GM10248 (cell line): ENCODE data around the gene ANO7.
A peak's percentile ranks its signal among the peaks of the same experiment; 100 is the strongest.

Experiments
- CTCF ChIA-PET: fragments of 300-600 bp; sonication (Branson Sonifier 250); formaldehyde crosslinking; extraction: SDS; loops from one replicate; lab custom pipeline; 2021; ENCODE audit warnings: antibody characterized with exemption; lab: Yijun Ruan, JAX
- POLR2A ChIA-PET: fragments of 350-650 bp; sonication (Branson Sonifier 250); formaldehyde crosslinking; extraction: SDS; loops from one replicate; lab custom pipeline; 2020; ENCODE audit warnings: antibody characterized with exemption; lab: Yijun Ruan, JAX
- DNase-seq: peaks from one replicate; pipeline ENCODE4 v3.0.0; 2012; ENCODE audit errors: extremely low spot score
- TF ChIP-seq, protein P1 (sequence below): IDR thresholded peaks from 2 replicates; pipeline ENCODE4 v1.5.1; 2012; ENCODE audit warnings: mild to moderate bottlenecking, low read depth; ENCODE audit errors: extremely low read depth, missing control alignments, control extremely low read depth

Gene ANO7

DNA sequence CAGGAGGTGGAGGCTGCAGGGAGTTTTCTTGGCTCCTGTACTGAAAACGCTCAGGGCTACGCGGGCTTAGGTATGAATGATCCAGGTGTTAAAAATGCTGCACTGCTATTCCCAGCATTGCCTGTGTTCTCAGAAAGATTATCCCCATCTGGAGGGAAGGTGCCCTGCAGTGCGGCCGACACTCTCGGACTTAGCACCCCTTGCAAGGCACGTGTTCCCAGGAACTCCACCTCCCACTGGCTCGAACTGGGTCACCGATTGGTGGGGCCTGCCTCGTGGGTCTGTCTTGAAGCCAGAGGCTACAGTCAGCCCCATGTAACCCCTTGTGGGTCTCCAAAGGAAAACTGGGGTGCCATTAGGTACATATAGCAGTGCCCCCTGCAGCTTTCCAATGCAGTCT, 25.7 kb downstream of the ANO7 start:
- POLR2A ChIA-PET: no interaction called here
- no peak for DNase-seq
- CTCF ChIA-PET: interaction anchor here (1.0 kb wide), 1 partner anchor 136 kb away, joined by 3 read pairs; no protein-coding TSS in a partner anchor
- TF ChIP-seq, protein P1, sequence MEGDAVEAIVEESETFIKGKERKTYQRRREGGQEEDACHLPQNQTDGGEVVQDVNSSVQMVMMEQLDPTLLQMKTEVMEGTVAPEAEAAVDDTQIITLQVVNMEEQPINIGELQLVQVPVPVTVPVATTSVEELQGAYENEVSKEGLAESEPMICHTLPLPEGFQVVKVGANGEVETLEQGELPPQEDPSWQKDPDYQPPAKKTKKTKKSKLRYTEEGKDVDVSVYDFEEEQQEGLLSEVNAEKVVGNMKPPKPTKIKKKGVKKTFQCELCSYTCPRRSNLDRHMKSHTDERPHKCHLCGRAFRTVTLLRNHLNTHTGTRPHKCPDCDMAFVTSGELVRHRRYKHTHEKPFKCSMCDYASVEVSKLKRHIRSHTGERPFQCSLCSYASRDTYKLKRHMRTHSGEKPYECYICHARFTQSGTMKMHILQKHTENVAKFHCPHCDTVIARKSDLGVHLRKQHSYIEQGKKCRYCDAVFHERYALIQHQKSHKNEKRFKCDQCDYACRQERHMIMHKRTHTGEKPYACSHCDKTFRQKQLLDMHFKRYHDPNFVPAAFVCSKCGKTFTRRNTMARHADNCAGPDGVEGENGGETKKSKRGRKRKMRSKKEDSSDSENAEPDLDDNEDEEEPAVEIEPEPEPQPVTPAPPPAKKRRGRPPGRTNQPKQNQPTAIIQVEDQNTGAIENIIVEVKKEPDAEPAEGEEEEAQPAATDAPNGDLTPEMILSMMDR: no peak

DNA sequence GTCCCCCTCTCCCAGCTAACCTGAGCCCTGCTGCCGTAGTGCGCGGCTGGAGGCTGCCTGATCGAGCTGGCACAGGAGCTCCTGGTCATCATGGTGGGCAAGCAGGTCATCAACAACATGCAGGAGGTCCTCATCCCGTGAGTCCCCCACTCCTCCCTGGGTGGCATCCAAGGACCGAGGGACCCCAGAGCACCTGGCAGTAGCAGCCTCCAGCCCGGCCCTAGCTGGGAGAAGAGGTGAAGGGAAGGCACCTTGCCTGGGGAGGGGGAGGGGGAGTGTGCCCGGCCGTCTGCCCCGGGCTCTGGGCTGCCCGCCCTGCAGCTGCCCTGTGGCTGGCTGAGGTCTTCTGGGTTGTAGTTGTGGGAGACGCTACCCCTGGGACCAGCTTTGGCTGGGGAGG, 26.3 kb downstream of the ANO7 start:
- DNase-seq: no peak
- ChIA-PET CTCF (interaction anchor here (0.7 to 1.0 kb wide), 2 partner anchors 136 to 363 kb away, joined by 3 read pairs; no protein-coding TSS in a partner anchor), POLR2A (no interaction called here)
- TF ChIP-seq, protein P1: no peak

DNA sequence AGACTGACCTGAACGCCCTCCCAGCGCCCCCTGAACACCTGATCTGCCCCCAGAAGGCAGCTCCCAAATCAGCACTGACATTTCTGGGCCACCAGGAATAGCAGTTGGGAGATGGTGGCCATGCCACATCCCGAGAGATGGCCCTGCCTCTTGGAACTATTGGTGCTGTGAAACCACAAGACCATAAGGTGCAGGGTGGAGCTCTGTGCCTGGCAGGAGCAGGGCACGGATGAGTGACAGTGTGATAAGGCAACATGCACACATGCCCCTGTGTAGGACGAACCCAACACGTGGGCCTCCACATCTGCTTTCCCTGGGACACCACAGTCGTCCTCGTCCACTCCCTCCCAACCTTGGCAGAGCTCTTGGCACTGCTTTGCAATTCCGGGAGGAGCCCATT, 26.9 kb downstream of the ANO7 start:
- POLR2A ChIA-PET: no interaction called here
- TF ChIP-seq, protein P1: no peak
- CTCF ChIA-PET: interaction anchor here (0.7 to 1.8 kb wide), 4 partner anchors 17 to 364 kb away, joined by 3 to 7 read pairs (median 3); no protein-coding TSS in a partner anchor
- no peak for DNase-seq

DNA sequence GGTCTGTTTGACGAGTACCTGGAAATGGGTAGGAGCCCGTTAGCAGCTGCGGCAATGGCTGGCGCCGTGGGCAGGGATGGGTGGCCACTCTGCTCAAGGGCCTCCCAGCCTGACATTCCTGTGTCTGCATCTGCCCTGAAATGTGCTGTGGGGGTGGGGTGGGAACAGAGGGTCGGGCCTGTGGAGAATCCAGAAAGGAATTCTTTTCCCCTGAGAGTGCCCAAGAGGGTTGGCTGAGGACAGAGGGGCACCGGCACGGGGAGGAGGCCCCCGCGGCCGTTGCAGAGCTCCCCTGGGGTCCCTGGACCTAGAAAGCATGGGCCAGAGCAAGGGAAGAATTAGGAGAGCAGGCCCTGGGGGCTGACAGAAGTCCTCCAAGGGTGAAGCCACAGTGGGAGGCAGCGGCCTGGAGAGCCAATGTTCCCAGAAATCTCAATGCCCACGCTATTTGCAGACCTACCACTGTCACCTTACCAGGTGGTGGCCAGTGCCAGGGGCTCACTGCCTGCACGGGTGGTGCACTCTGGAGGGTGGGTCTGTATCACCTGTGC, 27.8 kb downstream of the ANO7 start:
- ChIA-PET CTCF (interaction anchor here (1.6 to 1.8 kb wide), 3 partner anchors 9 to 138 kb away, joined by 3 to 7 read pairs (median 5); no protein-coding TSS in a partner anchor), POLR2A (no interaction called here)
- TF ChIP-seq, protein P1: no peak
- no peak for DNase-seq

DNA sequence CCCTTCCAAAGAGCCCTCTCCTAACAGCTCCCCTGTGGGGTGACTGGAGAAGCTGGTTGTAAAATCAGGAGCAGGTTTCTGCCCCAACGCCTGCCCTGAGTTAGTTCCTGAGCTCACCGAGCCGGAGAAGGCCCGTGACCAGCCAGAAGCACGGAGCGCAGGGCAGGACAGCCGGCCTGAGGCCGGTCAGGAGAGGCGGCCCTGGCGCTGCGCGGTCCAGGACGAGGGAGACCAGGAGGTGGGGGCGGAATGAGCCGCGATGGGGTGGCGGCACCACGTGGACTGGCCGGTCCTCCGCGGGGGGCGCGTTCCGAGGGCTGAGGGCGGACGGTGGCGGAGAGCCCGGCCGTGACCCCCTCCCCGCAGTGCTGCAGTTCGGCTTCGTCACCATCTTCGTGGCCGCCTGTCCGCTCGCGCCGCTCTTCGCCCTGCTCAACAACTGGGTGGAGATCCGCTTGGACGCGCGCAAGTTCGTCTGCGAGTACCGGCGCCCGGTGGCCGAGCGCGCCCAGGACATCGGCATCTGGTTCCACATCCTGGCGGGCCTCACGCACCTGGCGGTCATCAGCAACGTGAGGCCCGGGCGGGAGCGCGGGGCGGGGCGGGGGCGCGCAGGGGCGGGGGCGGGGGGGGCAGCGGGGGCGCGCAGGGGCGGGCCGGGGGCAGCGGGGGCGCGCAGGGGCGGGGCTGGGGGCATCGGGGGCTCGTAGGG, 29.0 kb downstream of the ANO7 start:
- DNase-seq: peak; percentile 88
- TF ChIP-seq, protein P1: no peak
- CTCF ChIA-PET: interaction anchor here (1.6 to 1.8 kb wide), 3 partner anchors 10 to 139 kb away, joined by 3 to 7 read pairs (median 5); no protein-coding TSS in a partner anchor
- POLR2A ChIA-PET: no interaction called here

DNA sequence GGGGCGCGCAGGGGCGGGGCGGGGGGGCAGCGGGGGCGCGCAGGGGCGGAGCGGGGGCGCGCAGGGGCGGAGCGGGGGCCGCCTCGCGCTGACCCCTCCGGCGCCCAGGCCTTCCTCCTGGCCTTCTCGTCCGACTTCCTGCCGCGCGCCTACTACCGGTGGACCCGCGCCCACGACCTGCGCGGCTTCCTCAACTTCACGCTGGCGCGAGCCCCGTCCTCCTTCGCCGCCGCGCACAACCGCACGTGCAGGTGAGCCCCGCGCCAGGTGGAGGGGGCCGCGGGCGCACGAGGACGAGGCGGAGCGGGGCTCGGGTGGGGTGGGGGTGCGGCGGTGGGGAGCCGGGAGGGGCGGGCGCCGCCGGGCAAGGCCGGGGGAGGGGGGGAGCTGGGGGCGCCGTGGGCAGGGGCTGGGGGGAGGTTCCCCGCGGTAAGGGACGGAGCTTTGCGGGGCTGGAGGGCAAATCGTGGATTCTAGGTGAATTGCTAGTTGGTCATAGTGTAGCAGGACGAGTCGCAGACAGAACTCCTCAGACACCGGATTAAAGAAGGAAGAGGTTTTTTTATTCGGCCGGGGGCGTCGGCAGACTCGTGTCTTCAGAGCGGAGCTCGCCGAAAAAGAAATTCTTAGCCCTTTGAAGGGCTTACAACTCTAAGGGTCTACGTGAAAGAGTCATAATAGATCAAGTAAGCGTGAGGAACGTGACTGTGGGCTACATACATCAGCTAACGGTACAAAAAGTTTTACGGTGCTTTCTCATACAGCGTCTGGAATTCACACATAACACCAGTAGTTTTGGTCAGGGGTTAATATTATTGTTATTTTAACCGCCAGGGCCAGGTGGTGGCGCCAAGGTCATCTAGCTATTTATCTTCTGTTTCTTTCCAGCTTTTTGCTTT, 29.9 kb downstream of the ANO7 start:
- ChIA-PET POLR2A (no interaction called here), CTCF (interaction anchor here (0.7 to 1.7 kb wide), 8 partner anchors 10 to 392 kb away, joined by 3 to 5 read pairs (median 3); no protein-coding TSS in a partner anchor)
- peak; percentile 69 for DNase-seq
- TF ChIP-seq, protein P1: peak; percentile 39
